ENCODE measurements around the gene PAQR7. TPM values are rescaled to one million over a fixed set of nuclear protein-coding genes. Genes with fewer than 3 reads are reported as not detected.

PAQR7 gene
- total RNA-seq, 1 experiment from 2014 or later, result 6.4 TPM

DNA sequence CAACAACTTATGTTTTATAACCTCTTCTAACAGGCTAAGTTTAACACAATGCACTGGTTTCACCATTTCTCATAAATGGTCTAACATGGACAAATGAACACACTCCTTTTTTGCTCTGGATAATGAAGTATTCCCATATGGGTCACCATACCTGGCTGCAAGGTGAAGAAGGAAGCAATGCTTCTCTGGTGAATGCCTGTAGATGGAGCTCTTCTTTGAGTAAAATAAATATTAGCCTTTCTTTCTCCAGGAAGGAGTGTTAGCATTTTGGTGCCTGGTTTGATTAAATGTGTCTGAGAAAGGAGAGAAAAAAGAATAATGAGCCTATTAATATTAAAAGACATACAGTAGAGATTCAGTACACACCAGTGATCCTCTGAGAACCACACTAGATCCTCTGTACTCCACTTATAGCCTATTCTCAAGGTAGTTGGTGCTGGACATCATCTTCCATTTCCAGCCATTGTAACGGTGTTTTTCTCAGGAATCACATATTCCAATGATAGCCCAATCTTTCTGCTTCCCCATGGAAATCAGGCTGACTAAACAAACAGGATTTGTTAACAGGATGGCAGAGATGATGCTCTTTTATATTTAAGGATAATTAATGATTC, 38.1 kb downstream of the PAQR7 start:
- Histone ChIP-seq H4K20me1 (ENCODE audit: low read length) (peaks cover 4% of the 10 kb centered on the region; the same call in 1 of the 2 replicates), H2AFZ (ENCODE audit: low read length) (no peak overlapping the region), H3K9ac (ENCODE audit: low read length) (no peak overlapping the region), H3K27me3 (ENCODE audit: low read length) (no peaks in the 10 kb centered on the region), H3K4me3 (ENCODE audit: low read length) (no peak overlapping the region), H3F3A (ENCODE audit: low read length, unreplicated experiment) (peaks cover 8% of the 10 kb centered on the region), H3K27ac (ENCODE audit: low read length) (no peak overlapping the region), H3K4me1 (ENCODE audit: insufficient read depth, low read length) (no peaks in the 10 kb centered on the region), H3K4me2 (ENCODE audit: low read length) (no peak overlapping the region), H3K9me3 (ENCODE audit: low read length) (no peaks in the 10 kb centered on the region), H3K36me3 (ENCODE audit: low read depth, low read length) (peaks cover 44% of the 10 kb centered on the region), H3K79me2 (ENCODE audit: low read length) (peaks cover 78% of the 10 kb centered on the region), H3K9me2 (replicated peaks; ENCODE audit: low read length) (no peaks in the 10 kb centered on the region)
- DNase-seq (peak; percentile 52), ATAC-seq (peak; percentile 76)
- TF ChIP-seq, protein P1, sequence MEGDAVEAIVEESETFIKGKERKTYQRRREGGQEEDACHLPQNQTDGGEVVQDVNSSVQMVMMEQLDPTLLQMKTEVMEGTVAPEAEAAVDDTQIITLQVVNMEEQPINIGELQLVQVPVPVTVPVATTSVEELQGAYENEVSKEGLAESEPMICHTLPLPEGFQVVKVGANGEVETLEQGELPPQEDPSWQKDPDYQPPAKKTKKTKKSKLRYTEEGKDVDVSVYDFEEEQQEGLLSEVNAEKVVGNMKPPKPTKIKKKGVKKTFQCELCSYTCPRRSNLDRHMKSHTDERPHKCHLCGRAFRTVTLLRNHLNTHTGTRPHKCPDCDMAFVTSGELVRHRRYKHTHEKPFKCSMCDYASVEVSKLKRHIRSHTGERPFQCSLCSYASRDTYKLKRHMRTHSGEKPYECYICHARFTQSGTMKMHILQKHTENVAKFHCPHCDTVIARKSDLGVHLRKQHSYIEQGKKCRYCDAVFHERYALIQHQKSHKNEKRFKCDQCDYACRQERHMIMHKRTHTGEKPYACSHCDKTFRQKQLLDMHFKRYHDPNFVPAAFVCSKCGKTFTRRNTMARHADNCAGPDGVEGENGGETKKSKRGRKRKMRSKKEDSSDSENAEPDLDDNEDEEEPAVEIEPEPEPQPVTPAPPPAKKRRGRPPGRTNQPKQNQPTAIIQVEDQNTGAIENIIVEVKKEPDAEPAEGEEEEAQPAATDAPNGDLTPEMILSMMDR (conservative IDR thresholded peaks at IDR 0.05; ENCODE audit: low read depth, low read length), result peak; percentile 79
- TF ChIP-seq EZH2 (IDR thresholded peaks at IDR 0.05; ENCODE audit: low read length, unreplicated experiment), result no peak
- POLR2A ChIA-PET (ENCODE audit: unreplicated experiment), result no interaction called here
- CTCF ChIA-PET, result interaction anchor here (0.6 to 1.0 kb wide), 5 partner anchors 38 to 229 kb away, joined by 3 to 6 read pairs (median 4); partner anchors contain the start of genes PAFAH2 and PAQR7
- intact Hi-C loops (cut with micrococcal nuclease), result loop anchor here (1.0 kb wide), 2 partner anchors 58 to 161 kb away; partner anchors contain the start of gene PAFAH2
- no TSS peak for BruUV-seq (replicated peaks)

DNA sequence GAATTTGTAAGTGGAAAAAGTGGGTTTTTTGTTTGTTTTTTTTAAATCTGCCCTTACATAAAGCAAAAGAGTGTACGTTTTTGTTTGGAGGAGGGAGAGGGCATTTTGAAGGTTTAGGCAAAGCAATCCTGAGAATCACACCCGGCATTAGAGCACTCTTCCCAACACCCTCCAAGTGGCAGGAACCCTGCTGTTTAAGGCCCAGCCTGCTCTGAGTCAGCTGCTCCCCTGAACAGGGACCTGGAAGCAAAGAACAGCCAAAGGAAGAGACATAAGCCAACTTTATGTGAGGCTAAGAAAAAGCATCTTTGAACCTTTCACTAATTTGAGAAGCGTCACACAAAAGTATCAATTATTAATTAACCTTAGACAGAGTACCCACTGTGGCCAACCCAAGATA, 38.8 kb downstream of the PAQR7 start:
- intact Hi-C loops (cut with micrococcal nuclease), result loop anchor here (1.0 kb wide), 2 partner anchors 59 to 162 kb away; partner anchors contain the start of gene PAFAH2
- no peaks in the 10 kb centered on the region for H3K9me3 ChIP-seq (ENCODE audit: low read length)
- POLR2A ChIA-PET (ENCODE audit: unreplicated experiment), result no interaction called here

More for the DNA sequence above, 38.8 kb downstream of the PAQR7 start:
- peaks cover 51% of the 10 kb centered on the region for H3K36me3 ChIP-seq (ENCODE audit: low read depth, low read length)
- no peak overlapping the region for H2AFZ ChIP-seq (ENCODE audit: low read length)
- H3K27me3 ChIP-seq (ENCODE audit: low read length), result no peaks in the 10 kb centered on the region
- DNase-seq, result no peak
- H3K79me2 ChIP-seq (ENCODE audit: low read length), result peaks cover 78% of the 10 kb centered on the region
- H3K4me2 ChIP-seq (ENCODE audit: low read length), result no peak overlapping the region
- TF ChIP-seq EZH2 (IDR thresholded peaks at IDR 0.05; ENCODE audit: low read length, unreplicated experiment), result no peak
- TF ChIP-seq, protein P1 (conservative IDR thresholded peaks at IDR 0.05; ENCODE audit: low read depth, low read length), result no peak
- TF ChIP-seq EZH2phosphoT487 (IDR thresholded peaks at IDR 0.05; ENCODE audit: borderline replicate concordance, low read length), result no peak
- H3F3A ChIP-seq (ENCODE audit: low read length, unreplicated experiment), result peaks cover 8% of the 10 kb centered on the region
- CTCF ChIA-PET, result interaction anchor here (0.6 to 1.0 kb wide), 5 partner anchors 39 to 228 kb away, joined by 3 to 6 read pairs (median 4); partner anchors contain the start of genes PAFAH2 and PAQR7
- no peaks in the 10 kb centered on the region for H3K4me1 ChIP-seq (ENCODE audit: insufficient read depth, low read length)
- no peak overlapping the region for H3K4me3 ChIP-seq (ENCODE audit: low read length)
- H3K9ac ChIP-seq (ENCODE audit: low read length), result no peak overlapping the region
- BruUV-seq (replicated peaks), result no TSS peak
- H3K9me2 ChIP-seq (replicated peaks; ENCODE audit: low read length), result no peaks in the 10 kb centered on the region
- peaks cover 4% of the 10 kb centered on the region; the same call in 1 of the 2 replicates for H4K20me1 ChIP-seq (ENCODE audit: low read length)
- ATAC-seq, result no peak
- no peak overlapping the region for H3K27ac ChIP-seq (ENCODE audit: low read length)

Data from PC-3 (cell line).